Mucosa of descending colon (tissue), 3 donors: ENCODE measurements around the gene HTRA3. TPM values are rescaled to one million over a fixed set of nuclear protein-coding genes. Genes with fewer than 3 reads are reported as not detected.
A peak's percentile ranks its signal among the peaks of the same experiment; 100 is the strongest.

Source experiments
- ATAC-seq: fragments of 200-7000 bp; cut with Tn5 transposase; one replicate; pipeline ENCODE4 v1.9.1; 2020; ENCODE audit warnings: mild to moderate bottlenecking, moderate library complexity
- DNase-seq, 3 donors: peaks; one replicate each; pipeline ENCODE4 v3.0.0-alpha.2; 2020
- H3K36me3 ChIP-seq: fragments of 200-600 bp; one replicate; pipeline ENCODE4 v1.8.0; 2021; ENCODE audit warnings: low read depth, mild to moderate bottlenecking
- H3K4me1 ChIP-seq: fragments of 200-600 bp; one replicate; pipeline ENCODE4 v1.8.0; 2021; ENCODE audit warnings: low read depth, mild to moderate bottlenecking
- H3K4me3 ChIP-seq: fragments of 200-600 bp; one replicate; pipeline ENCODE4 v1.8.0; 2021; ENCODE audit warnings: mild to moderate bottlenecking
- H3K9me3 ChIP-seq: fragments of 200-600 bp; one replicate; pipeline ENCODE4 v1.8.0; 2021; ENCODE audit warnings: mild to moderate bottlenecking
- intact Hi-C, 2 donors: fragments of 100-400 bp; cut with DNase I in 1 of 2; cut with micrococcal nuclease in 1 of 2; formaldehyde crosslinking; loops; one replicate each; pipeline versions ENCODE4 v1.11.0 to v1.11.1; 2022; cut with DNase I, micrococcal nuclease
- total RNA-seq, 3 donors: library from RNA; stranded (reverse); fragmentation: NEBNext Ultra II Directional in 2 of 3; extraction: Animal tissue kit (Norgen Biotek cat#: 25700) in 2 of 3; gene quantifications; one replicate each; pipeline versions ENCODE4 v1.2.1 to v1.2.4, GENCODE V29; 2021 to 2023
- TF ChIP-seq, protein P1 (sequence below): fragments of 200-600 bp; IDR thresholded peaks from one replicate; pipeline ENCODE4 v1.8.0; 2022; ENCODE audit warnings: antibody characterized with exemption, mild to moderate bottlenecking
- donor health status: DM: no; HTN: no; CAD: no; lungs with moderate emphysema.
- donor health status: DM: no; HTN: no; CAD: no.
- donor health status: DM: no; HTN: yes; CAD: no.

Gene HTRA3
- total RNA-seq, 3 donors from 2014 or later, result 2.5 to 18.5 (median 4.2) TPM

GRCh38 chr4:8276358-8277240, 7.0 kb downstream of the HTRA3 start:
- intact Hi-C loops, result no loop called here
- TF ChIP-seq, protein P1, sequence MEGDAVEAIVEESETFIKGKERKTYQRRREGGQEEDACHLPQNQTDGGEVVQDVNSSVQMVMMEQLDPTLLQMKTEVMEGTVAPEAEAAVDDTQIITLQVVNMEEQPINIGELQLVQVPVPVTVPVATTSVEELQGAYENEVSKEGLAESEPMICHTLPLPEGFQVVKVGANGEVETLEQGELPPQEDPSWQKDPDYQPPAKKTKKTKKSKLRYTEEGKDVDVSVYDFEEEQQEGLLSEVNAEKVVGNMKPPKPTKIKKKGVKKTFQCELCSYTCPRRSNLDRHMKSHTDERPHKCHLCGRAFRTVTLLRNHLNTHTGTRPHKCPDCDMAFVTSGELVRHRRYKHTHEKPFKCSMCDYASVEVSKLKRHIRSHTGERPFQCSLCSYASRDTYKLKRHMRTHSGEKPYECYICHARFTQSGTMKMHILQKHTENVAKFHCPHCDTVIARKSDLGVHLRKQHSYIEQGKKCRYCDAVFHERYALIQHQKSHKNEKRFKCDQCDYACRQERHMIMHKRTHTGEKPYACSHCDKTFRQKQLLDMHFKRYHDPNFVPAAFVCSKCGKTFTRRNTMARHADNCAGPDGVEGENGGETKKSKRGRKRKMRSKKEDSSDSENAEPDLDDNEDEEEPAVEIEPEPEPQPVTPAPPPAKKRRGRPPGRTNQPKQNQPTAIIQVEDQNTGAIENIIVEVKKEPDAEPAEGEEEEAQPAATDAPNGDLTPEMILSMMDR, result no peak
- no peaks in the 10 kb centered on the region for H3K36me3 ChIP-seq
- H3K9me3 ChIP-seq, result no peaks in the 10 kb centered on the region
- no peaks in the 10 kb centered on the region for H3K4me1 ChIP-seq
- H3K4me3 ChIP-seq, result no peak overlapping the region
- ATAC-seq (no peak), DNase-seq (peak; percentile 24 to 55 (median 37))

DNA sequence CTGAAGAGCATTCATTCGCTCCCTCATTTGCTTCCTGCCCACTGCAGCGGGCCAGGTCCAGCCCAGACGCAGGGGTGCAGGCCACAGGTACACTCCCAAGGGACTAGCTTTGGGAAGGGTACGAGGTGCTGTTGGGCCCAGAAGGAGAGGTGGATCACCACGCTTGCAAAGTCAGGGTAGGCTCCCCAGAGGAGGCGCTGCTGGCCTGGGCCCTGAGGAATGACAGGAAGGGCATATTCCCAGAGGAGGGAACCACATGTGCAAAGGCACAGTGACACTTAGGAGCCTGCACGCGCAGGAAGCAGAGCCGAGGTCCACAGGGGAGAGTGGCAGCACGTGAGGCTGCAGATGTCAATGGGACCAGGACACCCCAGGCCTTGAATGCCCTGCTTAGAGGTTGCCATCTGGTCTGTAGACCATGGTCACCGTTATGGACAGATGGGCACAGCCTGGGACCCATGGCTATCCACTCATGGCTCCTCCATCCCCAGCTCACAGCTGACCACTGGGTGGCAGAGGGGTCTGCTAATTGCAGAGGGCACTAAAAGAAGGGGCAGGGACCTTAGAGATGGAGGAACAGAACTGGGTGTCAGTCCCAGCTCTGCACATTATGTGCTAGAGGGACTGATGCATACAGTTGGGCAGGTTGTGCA, 7.9 kb downstream of the HTRA3 start:
- Histone ChIP-seq H3K9me3 (no peaks in the 10 kb centered on the region), H3K36me3 (no peaks in the 10 kb centered on the region), H3K4me3 (no peak overlapping the region), H3K4me1 (no peaks in the 10 kb centered on the region)
- DNase-seq, result peak in 2 of 3 donors; percentile 22 to 45
- intact Hi-C loops, result no loop called here
- TF ChIP-seq, protein P1, result no peak
- no peak for ATAC-seq

GRCh38 chr4:8278009-8278395, 8.4 kb downstream of the HTRA3 start:
- TF ChIP-seq, protein P1, result no peak
- no peaks in the 10 kb centered on the region for H3K36me3 ChIP-seq
- no peaks in the 10 kb centered on the region for H3K4me1 ChIP-seq
- peak in 2 of 3 donors; percentile 21 to 38 for DNase-seq
- no peaks in the 10 kb centered on the region for H3K9me3 ChIP-seq
- no peak overlapping the region for H3K4me3 ChIP-seq
- intact Hi-C loops, result no loop called here
- ATAC-seq, result no peak

GRCh38 chr4:8278421-8279287, 9.1 kb downstream of the HTRA3 start:
- no peaks in the 10 kb centered on the region for H3K36me3 ChIP-seq
- H3K4me1 ChIP-seq, result no peaks in the 10 kb centered on the region
- no peaks in the 10 kb centered on the region for H3K9me3 ChIP-seq
- TF ChIP-seq, protein P1, result no peak
- peak; percentile 41 for ATAC-seq
- DNase-seq, result peak; percentile 31 to 58 (median 37)
- intact Hi-C loops, result no loop called here
- H3K4me3 ChIP-seq, result no peak overlapping the region
